ENCODE measurements around the gene CHN2. TPM values are rescaled to one million over a fixed set of nuclear protein-coding genes. Genes with fewer than 3 reads are reported as not detected.

Gene CHN2
- total RNA-seq, 1 donor from 2014 or later = 6.6 TPM

GRCh38 chr7:29214056-29214455 lies 19.5 kb downstream of the CHN2 start:
- H3K9me3 ChIP-seq (ENCODE audit: low read depth) = no peaks in the 10 kb centered on the region
- H2AFZ ChIP-seq (replicated peaks) = no peak overlapping the region
- no peak overlapping the region for H3K4me3 ChIP-seq
- no peak for DNase-seq (ENCODE audit: low spot score)
- no peaks in the 10 kb centered on the region for H3K36me3 ChIP-seq
- no peaks in the 10 kb centered on the region for H3K27me3 ChIP-seq
- TF ChIP-seq EZH2 (IDR thresholded peaks at IDR 0.05) (no peak), CTCF (IDR thresholded peaks at IDR 0.05) (no peak), EZH2phosphoT487 (IDR thresholded peaks at IDR 0.05) (no peak)
- Mint-ChIP-seq H3K36me3 (peaks cover 2% of the 10 kb centered on the region), H3K27me3 (ENCODE audit: insufficient read depth, low read depth) (peaks cover 6% of the 10 kb centered on the region), H3K9me3 (peaks cover 2% of the 10 kb centered on the region), H3K4me3 (no peak overlapping the region), H3K27ac (no peak overlapping the region), H3K4me1 (no peaks in the 10 kb centered on the region)
- H3K4me1 ChIP-seq = no peaks in the 10 kb centered on the region
- no peaks in the 10 kb centered on the region for H3K79me2 ChIP-seq (ENCODE audit: low read depth)
- no peak overlapping the region for H3K4me2 ChIP-seq
- H3F3A ChIP-seq (ENCODE audit: low read depth) = no peaks in the 10 kb centered on the region
- no peaks in the 10 kb centered on the region for H4K20me1 ChIP-seq (ENCODE audit: low read depth)
- no peak overlapping the region for H3K9ac ChIP-seq
- H3K27ac ChIP-seq = no peak overlapping the region

GRCh38 chr7:29214816-29215215 lies 20.2 kb downstream of the CHN2 start:
- H3K27ac ChIP-seq = no peak overlapping the region
- H4K20me1 ChIP-seq (ENCODE audit: low read depth) = no peaks in the 10 kb centered on the region
- H3K4me1 ChIP-seq = no peaks in the 10 kb centered on the region
- Mint-ChIP-seq H3K4me3 (no peak overlapping the region), H3K36me3 (peaks cover 2% of the 10 kb centered on the region), H3K27ac (no peak overlapping the region), H3K9me3 (peaks cover 2% of the 10 kb centered on the region), H3K27me3 (ENCODE audit: insufficient read depth, low read depth) (peaks cover 6% of the 10 kb centered on the region), H3K4me1 (no peaks in the 10 kb centered on the region)
- no peak overlapping the region for H2AFZ ChIP-seq (replicated peaks)
- no peaks in the 10 kb centered on the region for H3F3A ChIP-seq (ENCODE audit: low read depth)
- no peak overlapping the region for H3K9ac ChIP-seq
- no peak overlapping the region for H3K4me2 ChIP-seq
- H3K36me3 ChIP-seq = no peaks in the 10 kb centered on the region
- no peak for DNase-seq (ENCODE audit: low spot score)
- no peaks in the 10 kb centered on the region for H3K9me3 ChIP-seq (ENCODE audit: low read depth)
- H3K79me2 ChIP-seq (ENCODE audit: low read depth) = no peaks in the 10 kb centered on the region
- TF ChIP-seq EZH2phosphoT487 (IDR thresholded peaks at IDR 0.05) (no peak), EZH2 (IDR thresholded peaks at IDR 0.05) (no peak), CTCF (IDR thresholded peaks at IDR 0.05) (no peak)
- no peak overlapping the region for H3K4me3 ChIP-seq
- no peaks in the 10 kb centered on the region for H3K27me3 ChIP-seq

- H3K27ac ChIP-seq = no peak overlapping the region
- no peaks in the 10 kb centered on the region for H4K20me1 ChIP-seq (ENCODE audit: low read depth)
- no peaks in the 10 kb centered on the region for H3K36me3 ChIP-seq
- no peaks in the 10 kb centered on the region for H3K9me3 ChIP-seq (ENCODE audit: low read depth)
- H3K4me1 ChIP-seq = no peaks in the 10 kb centered on the region
- Mint-ChIP-seq H3K27me3 (ENCODE audit: insufficient read depth, low read depth) (peaks cover 4% of the 10 kb centered on the region), H3K27ac (no peak overlapping the region), H3K4me1 (no peaks in the 10 kb centered on the region), H3K9me3 (no peaks in the 10 kb centered on the region), H3K36me3 (no peaks in the 10 kb centered on the region), H3K4me3 (no peak overlapping the region)
- no peaks in the 10 kb centered on the region for H3K79me2 ChIP-seq (ENCODE audit: low read depth)
- H2AFZ ChIP-seq (replicated peaks) = no peak overlapping the region
- H3K4me3 ChIP-seq = no peak overlapping the region
- no peak overlapping the region for H3K4me2 ChIP-seq
- H3F3A ChIP-seq (ENCODE audit: low read depth) = no peaks in the 10 kb centered on the region
- DNase-seq (ENCODE audit: low spot score) = no peak
- no peaks in the 10 kb centered on the region for H3K27me3 ChIP-seq
- H3K9ac ChIP-seq = no peak overlapping the region
- TF ChIP-seq EZH2phosphoT487 (IDR thresholded peaks at IDR 0.05) = no peak
- no peak for TF ChIP-seq EZH2 (IDR thresholded peaks at IDR 0.05)
- no peak for TF ChIP-seq CTCF (IDR thresholded peaks at IDR 0.05)
These were observed 21.6 kb downstream of the CHN2 start for GRCh38 chr7:29216128-29216527.
